Stimulated activated CD8-positive, alpha-beta memory T cell treated with anti-CD3 and anti-CD28 coated beads, Interleukin-4, amount 100 ng/mL, for 4 hours (primary cell): ENCODE data around the gene RASSF10.

Experiments used
- DNase-seq, 2 donors: peaks; one replicate each; pipeline ENCODE4 v3.0.0-alpha.2; 2020; ENCODE audit warnings: low read depth in 2 of 2, low spot score in 1 of 2

RASSF10 gene

GRCh38 chr11:13053255-13053917, 44.3 kb downstream of the RASSF10 start:
- no peak for DNase-seq

- no peak for DNase-seq
Measured at GRCh38 chr11:13054278-13054677, 45.2 kb downstream of the RASSF10 start.

- DNase-seq = no peak
Measured at GRCh38 chr11:13055200-13055599, 46.1 kb downstream of the RASSF10 start.

DNA sequence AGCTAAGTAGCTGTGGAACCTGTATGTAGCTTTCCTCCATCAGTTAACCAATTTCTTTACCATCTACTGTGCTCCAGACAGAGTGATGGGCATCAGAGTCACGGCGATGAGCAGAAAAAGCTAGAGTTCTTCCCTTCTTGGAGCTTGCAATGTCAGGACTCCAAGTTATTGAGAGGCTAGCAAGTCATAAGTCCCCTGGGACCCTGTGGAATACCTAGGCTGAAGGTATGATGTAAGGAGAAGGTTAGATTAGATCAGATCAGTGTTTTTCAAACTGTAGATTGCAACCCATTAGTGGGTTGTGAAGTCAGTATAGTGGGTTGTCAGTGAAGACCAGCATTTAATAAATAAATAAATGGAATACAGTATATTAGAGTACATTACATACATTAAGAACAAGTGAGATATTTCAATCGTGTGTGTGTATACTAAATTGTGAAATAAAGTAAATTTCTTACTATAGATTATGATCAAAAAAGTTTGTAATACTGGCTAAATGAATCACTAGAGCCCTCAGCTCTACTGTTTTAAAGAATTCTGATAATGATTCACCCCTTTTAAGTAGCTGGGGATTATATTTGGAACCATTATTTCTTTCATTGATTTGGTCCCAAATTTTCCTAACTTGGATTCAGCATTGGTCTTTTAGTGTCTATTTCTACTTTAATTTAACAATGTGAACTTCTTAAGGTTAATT, 52.3 kb downstream of the RASSF10 start:
- no peak for DNase-seq
